GM23338 (cell line): ENCODE data around the gene TMEM60. TPM values are rescaled to one million over a fixed set of nuclear protein-coding genes. Genes with fewer than 3 reads are reported as not detected.
A peak's percentile ranks its signal among the peaks of the same experiment; 100 is the strongest.

ENCODE experiments used
- ATAC-seq: fragments of 200-7000 bp; cut with Tn5 transposase; 3 replicates; pipeline ENCODE4 v1.9.1; 2020
- DNase-seq: peaks from one replicate; pipeline ENCODE4 v3.0.0-alpha.2; 2015; ENCODE audit warnings: low spot score
- H2AFZ ChIP-seq: fragments of 200-600 bp; sonication (generic); 2 replicates; pipeline ENCODE4 v1.8.0; 2016; ENCODE audit warnings: antibody characterized with exemption, mild to moderate bottlenecking, moderate library complexity
- H3F3A ChIP-seq: fragments of 200-600 bp; sonication (generic); replicated peaks from 2 replicates; pipeline ENCODE4 v1.8.0; 2017; ENCODE audit warnings: antibody characterized with exemption, mixed run types, low read depth
- H3K27ac ChIP-seq: fragments of 200-600 bp; sonication (generic); 2 replicates; pipeline ENCODE4 v1.6.1; 2016; ENCODE audit warnings: low read depth
- H3K27me3 ChIP-seq: fragments of 200-600 bp; sonication (generic); 2 replicates; pipeline ENCODE4 v1.8.0; 2016; ENCODE audit warnings: mild to moderate bottlenecking, mixed run types, moderate library complexity; ENCODE audit not compliant: insufficient read depth
- H3K36me3 ChIP-seq: fragments of 200-600 bp; sonication (generic); 2 replicates; pipeline ENCODE4 v1.8.0; 2016; ENCODE audit warnings: mild to moderate bottlenecking; ENCODE audit not compliant: insufficient read depth
- H3K4me1 ChIP-seq: fragments of 200-600 bp; sonication (generic); 2 replicates; pipeline ENCODE4 v1.8.0; 2016; ENCODE audit warnings: mild to moderate bottlenecking, moderate library complexity; ENCODE audit not compliant: insufficient read depth
- H3K4me2 ChIP-seq: fragments of 200-600 bp; sonication (generic); 2 replicates; pipeline ENCODE4 v1.7.1; 2017; ENCODE audit warnings: mixed run types
- H3K4me3 ChIP-seq: fragments of 200-600 bp; sonication (generic); 2 replicates; pipeline ENCODE4 v1.6.1; 2016; ENCODE audit warnings: mixed run types
- H3K79me2 ChIP-seq: fragments of 200-600 bp; sonication (generic); replicated peaks from 2 replicates; pipeline ENCODE4 v1.8.0; 2017; ENCODE audit warnings: mild to moderate bottlenecking; ENCODE audit not compliant: insufficient read depth
- H3K9me2 ChIP-seq: fragments of 200-600 bp; sonication (generic); 2 replicates; pipeline ENCODE4 v1.8.0; 2017; ENCODE audit not compliant: insufficient read depth
- H4K20me1 ChIP-seq: fragments of 200-600 bp; sonication (generic); replicated peaks from 2 replicates; pipeline ENCODE4 v1.8.0; 2017; ENCODE audit warnings: mild to moderate bottlenecking; ENCODE audit not compliant: insufficient read depth
- H3K27ac Mint-ChIP-seq: 2 replicates; pipeline ENCODE4 v1.8.0; 2020; ENCODE audit warnings: inconsistent platforms, mild to moderate bottlenecking, moderate library complexity, mixed read lengths
- H3K27me3 Mint-ChIP-seq: 3 replicates; pipeline ENCODE4 v1.8.0; 2022; ENCODE audit warnings: low read depth, mild to moderate bottlenecking, moderate library complexity, mixed read lengths, inconsistent platforms; ENCODE audit not compliant: insufficient read depth, poor library complexity
- H3K36me3 Mint-ChIP-seq: 3 replicates; pipeline ENCODE4 v1.8.0; 2021; ENCODE audit warnings: low read depth, mild to moderate bottlenecking, inconsistent platforms, moderate library complexity, mixed read lengths
- H3K4me1 Mint-ChIP-seq: 3 replicates; pipeline ENCODE4 v1.8.0; 2020; ENCODE audit warnings: mild to moderate bottlenecking, inconsistent platforms, mixed read lengths
- H3K4me3 Mint-ChIP-seq: 3 replicates; pipeline ENCODE4 v1.8.0; 2021; ENCODE audit warnings: moderate library complexity, mild to moderate bottlenecking, inconsistent platforms, mixed read lengths
- H3K9me3 Mint-ChIP-seq: 3 replicates; pipeline ENCODE4 v1.8.0; 2020; ENCODE audit warnings: moderate library complexity, mild to moderate bottlenecking, inconsistent platforms, mixed read lengths
- CREB1 ChIP-seq: fragments of 250-450 bp; sonication (Bioruptor Pico); IDR thresholded peaks from 2 replicates; pipeline ENCODE4 v1.5.0; 2020; ENCODE audit warnings: low read depth, mild to moderate bottlenecking, moderate library complexity
- CTCF ChIP-seq, 2 experiments: fragments of 200-600 bp in 1 of 2; sonication (generic) in 1 of 2; conservative IDR thresholded peaks; 2 replicates each; pipeline versions ENCODE4 v1.5.1 to v1.6.1; 2016 to 2017; ENCODE audit warnings: antibody characterized with exemption in 2 of 2, low read depth in 2 of 2, mild to moderate bottlenecking in 2 of 2, moderate library complexity in 1 of 2
- ETS1 ChIP-seq: IDR thresholded peaks from 2 replicates; pipeline ENCODE4 v1.6.1; 2016; ENCODE audit warnings: antibody characterized with exemption
- EZH2 ChIP-seq: fragments of 200-600 bp; sonication (generic); IDR thresholded peaks from one replicate; pipeline ENCODE4 v1.8.0; 2017; ENCODE audit warnings: antibody characterized with exemption, mild to moderate bottlenecking, low read depth; ENCODE audit not compliant: unreplicated experiment
- EZH2phosphoT487 ChIP-seq: fragments of 200-600 bp; sonication (generic); IDR thresholded peaks from one replicate; pipeline ENCODE4 v1.8.1; 2018; ENCODE audit warnings: antibody characterized with exemption; ENCODE audit not compliant: unreplicated experiment
- JUNB ChIP-seq: IDR thresholded peaks from one replicate; pipeline ENCODE4 v1.6.1; 2016; ENCODE audit warnings: antibody characterized with exemption; ENCODE audit not compliant: unreplicated experiment
- NANOG ChIP-seq: IDR thresholded peaks from 2 replicates; pipeline ENCODE4 v1.6.1; 2016; ENCODE audit warnings: antibody characterized with exemption, borderline replicate concordance
- POLR2AphosphoS5 ChIP-seq: IDR thresholded peaks from 2 replicates; pipeline ENCODE4 v1.6.1; 2016; ENCODE audit warnings: antibody characterized with exemption, low read depth
- STAT1 ChIP-seq: IDR thresholded peaks from one replicate; pipeline ENCODE4 v1.6.1; 2016; ENCODE audit warnings: antibody characterized with exemption; ENCODE audit not compliant: unreplicated experiment
- ZNF114 ChIP-seq: fragments of 250-450 bp; sonication (Bioruptor Pico); IDR thresholded peaks from 2 replicates; pipeline ENCODE4 v1.5.0; 2020; ENCODE audit warnings: mild to moderate bottlenecking, moderate library complexity
- ZNF331 ChIP-seq: fragments of 250-450 bp; sonication (Bioruptor Pico); IDR thresholded peaks from 2 replicates; pipeline ENCODE4 v1.5.0; 2020; ENCODE audit warnings: low read depth, mild to moderate bottlenecking, moderate library complexity
- ZNF462 ChIP-seq: fragments of 250-450 bp; sonication (Bioruptor Pico); IDR thresholded peaks from 2 replicates; pipeline ENCODE4 v1.5.0; 2020; ENCODE audit warnings: mild to moderate bottlenecking, moderate library complexity
- polyA plus RNA-seq: library from polyadenylated mRNA; unstranded; fragments of >200 nt; fragmentation: Nextera tagmentation; extraction: Ambion mirVana; gene quantifications from 2 replicates; pipeline ENCODE4 v1.2.1, GENCODE V29; 2016
- total RNA-seq: library from RNA; depleted of rRNA; stranded (reverse); fragments of >200 nt; shearing (Covaris generic); gene quantifications from 2 replicates; pipeline ENCODE4 v1.2.3, GENCODE V29; 2014

TMEM60 gene
- total and polyA plus RNA-seq, 2 experiments from 2014 or later, result 29.5 to 68.2 TPM

GRCh38 chr7:77800730-77801129 is 2.5 kb upstream of the TMEM60 start:
- Histone ChIP-seq H3K4me2 (no peak overlapping the region), H3K36me3 (no peaks in the 10 kb centered on the region), H4K20me1 (peaks cover 9% of the 10 kb centered on the region; the same call in 1 of the 2 replicates), H3K4me3 (no peak overlapping the region), H3K9me2 (no peaks in the 10 kb centered on the region), H3K4me1 (peaks cover 22% of the 10 kb centered on the region), H3K79me2 (peaks cover 56% of the 10 kb centered on the region), H2AFZ (no peak overlapping the region), H3F3A (no peaks in the 10 kb centered on the region), H3K27me3 (no peaks in the 10 kb centered on the region), H3K27ac (no peak overlapping the region)
- peaks cover 3% of the 10 kb centered on the region for H3K36me3 Mint-ChIP-seq
- no peak overlapping the region for H3K27ac Mint-ChIP-seq
- no peak for TF ChIP-seq EZH2phosphoT487
- no peak for TF ChIP-seq NANOG
- TF ChIP-seq EZH2, result no peak
- no peak for TF ChIP-seq STAT1
- no peak for TF ChIP-seq ETS1
- no peak for TF ChIP-seq ZNF331
- TF ChIP-seq CTCF (conservative IDR thresholded peaks at IDR 0.05; ENCODE audit: low read depth in 2 of 2), result no peak
- no peak for TF ChIP-seq ZNF114 (CRISPR knock-in tag)
- H3K4me3 Mint-ChIP-seq, result no peak overlapping the region
- peaks cover 3% of the 10 kb centered on the region; the same call in 1 of the 3 replicates for H3K9me3 Mint-ChIP-seq
- DNase-seq (no peak), ATAC-seq (no peak)
- peaks cover 8% of the 10 kb centered on the region for H3K27me3 Mint-ChIP-seq
- H3K4me1 Mint-ChIP-seq, result peaks cover 13% of the 10 kb centered on the region

GRCh38 chr7:77800158-77800557 is 1.9 kb upstream of the TMEM60 start:
- H3K79me2 ChIP-seq, result peaks cover 57% of the 10 kb centered on the region
- peaks cover 22% of the 10 kb centered on the region for H3K4me1 ChIP-seq
- H3K4me2 ChIP-seq, result peak overlapping the region; percentile 90
- no peaks in the 10 kb centered on the region; the same call in 2 of the 3 replicates for H3K36me3 Mint-ChIP-seq
- peak overlapping the region; percentile 92 for H3K4me3 Mint-ChIP-seq
- peaks cover 13% of the 10 kb centered on the region for H3K4me1 Mint-ChIP-seq
- H3K27me3 ChIP-seq, result no peaks in the 10 kb centered on the region
- no peak for DNase-seq
- ATAC-seq, result no peak
- peaks cover 10% of the 10 kb centered on the region for H3K27me3 Mint-ChIP-seq
- H4K20me1 ChIP-seq, result peaks cover 11% of the 10 kb centered on the region; the same call in 1 of the 2 replicates
- H3K4me3 ChIP-seq, result peak overlapping the region; percentile 80
- H3K9me2 ChIP-seq, result no peaks in the 10 kb centered on the region
- no peak overlapping the region for H3K27ac Mint-ChIP-seq
- no peaks in the 10 kb centered on the region for H3F3A ChIP-seq
- H3K36me3 ChIP-seq, result no peaks in the 10 kb centered on the region
- no peak overlapping the region for H3K27ac ChIP-seq
- H2AFZ ChIP-seq, result no peak overlapping the region
- H3K9me3 Mint-ChIP-seq, result no peaks in the 10 kb centered on the region
- TF ChIP-seq EZH2, result no peak
- no peak for TF ChIP-seq POLR2AphosphoS5
- TF ChIP-seq STAT1, result no peak
- TF ChIP-seq NANOG, result no peak
- no peak for TF ChIP-seq ZNF462 (CRISPR knock-in tag)
- no peak for TF ChIP-seq ZNF114 (CRISPR knock-in tag)
- no peak for TF ChIP-seq JUNB
- TF ChIP-seq CREB1 (CRISPR knock-in tag), result no peak
- TF ChIP-seq ETS1, result no peak
- TF ChIP-seq EZH2phosphoT487, result no peak
